Bronchial epithelial cell (primary cell): ENCODE results near the gene RFESD. TPM values are rescaled to one million over a fixed set of nuclear protein-coding genes. Genes with fewer than 3 reads are reported as not detected.
A peak's percentile ranks its signal among the peaks of the same experiment; 100 is the strongest.

ENCODE experiments used
- DNase-seq: peaks from one replicate; pipeline ENCODE4 v3.0.0-alpha.2; 2010; ENCODE audit warnings: low read depth
- FAIRE-seq: peaks from 2 replicates; lab custom pipeline; 2011; peaks lifted over from hg19 to GRCh38; lab: Jason Lieb, UNC
- H3K27me3 ChIP-seq: 2 replicates; pipeline ENCODE4 v1.5.1; 2011; ENCODE audit warnings: low read length; ENCODE audit not compliant: control insufficient read depth, insufficient read depth
- H3K36me3 ChIP-seq: 2 replicates; pipeline ENCODE4 v1.5.1; 2011; ENCODE audit warnings: low read length; ENCODE audit not compliant: control insufficient read depth, insufficient read depth
- H3K4me3 ChIP-seq: 2 replicates; pipeline ENCODE4 v1.5.1; 2011; ENCODE audit warnings: mild to moderate bottlenecking, low read depth, low read length, control low read depth
- CTCF ChIP-seq: IDR thresholded peaks from 2 replicates; pipeline ENCODE4 v1.5.1; 2011; ENCODE audit warnings: mild to moderate bottlenecking, moderate library complexity, low read length, control low read depth, inconsistent platforms; ENCODE audit not compliant: insufficient read depth, severe bottlenecking
- total RNA-seq: library from RNA; depleted of rRNA; stranded (reverse); fragments of >200 nt; gene quantifications from 2 replicates; pipeline ENCODE4 v1.2.1, GENCODE V29; 2014

The RFESD gene
- total RNA-seq, 1 donor from 2014 or later, result 1.6 TPM

GRCh38 chr5:95662946-95663345, 16.4 kb downstream of the RFESD start:
- Histone ChIP-seq H3K27me3 (no peaks in the 10 kb centered on the region), H3K36me3 (no peaks in the 10 kb centered on the region), H3K4me3 (no peak overlapping the region)
- DNase-seq (no peak), FAIRE-seq (no peak)
- TF ChIP-seq CTCF, result no peak

GRCh38 chr5:95664204-95664786, 17.7 kb downstream of the RFESD start:
- Histone ChIP-seq H3K27me3 (no peaks in the 10 kb centered on the region), H3K36me3 (no peaks in the 10 kb centered on the region), H3K4me3 (no peak overlapping the region)
- TF ChIP-seq CTCF, result peak; percentile 50
- DNase-seq (peak; percentile 58), FAIRE-seq (no peak)

GRCh38 chr5:95667061-95667618, 20.6 kb downstream of the RFESD start:
- H3K27me3 ChIP-seq, result no peaks in the 10 kb centered on the region
- no peak for FAIRE-seq
- DNase-seq, result no peak
- no peak for TF ChIP-seq CTCF
- H3K36me3 ChIP-seq, result no peaks in the 10 kb centered on the region
- no peak overlapping the region for H3K4me3 ChIP-seq

GRCh38 chr5:95667678-95668077, 21.1 kb downstream of the RFESD start:
- no peaks in the 10 kb centered on the region for H3K27me3 ChIP-seq
- FAIRE-seq (no peak), DNase-seq (no peak)
- H3K36me3 ChIP-seq, result no peaks in the 10 kb centered on the region
- H3K4me3 ChIP-seq, result no peak overlapping the region
- no peak for TF ChIP-seq CTCF

GRCh38 chr5:95668216-95668615, 21.6 kb downstream of the RFESD start:
- no peaks in the 10 kb centered on the region for H3K36me3 ChIP-seq
- no peak for TF ChIP-seq CTCF
- no peak for FAIRE-seq
- DNase-seq, result no peak
- H3K27me3 ChIP-seq, result no peaks in the 10 kb centered on the region
- no peak overlapping the region for H3K4me3 ChIP-seq

GRCh38 chr5:95668728-95669127, 22.2 kb downstream of the RFESD start:
- no peaks in the 10 kb centered on the region for H3K36me3 ChIP-seq
- H3K27me3 ChIP-seq, result no peaks in the 10 kb centered on the region
- FAIRE-seq (no peak), DNase-seq (no peak)
- no peak overlapping the region for H3K4me3 ChIP-seq
- no peak for TF ChIP-seq CTCF
